GM12878 (cell line): ENCODE measurements around the gene PRG3. TPM values are rescaled to one million over a fixed set of nuclear protein-coding genes. Genes with fewer than 3 reads are reported as not detected.

ENCODE experiments used
- ATAC-seq: fragments of 200-7000 bp; cut with Tn5 transposase; 3 replicates; pipeline ENCODE4 v1.9.1; 2020; ENCODE audit warnings: mild to moderate bottlenecking, moderate library complexity
- BruUV-seq: library from RNA; stranded (reverse); fragments of 400-500 nt; replicated peaks from 2 replicates; lab custom pipeline; 2021; lab: Mats Ljungman, UMichigan
- CTCF ChIA-PET: fragments of 300-600 bp; sonication (Branson Sonifier 250); formaldehyde crosslinking; extraction: SDS; loops from one replicate; lab custom pipeline; 2021; ENCODE audit warnings: inconsistent platforms; lab: Yijun Ruan, JAX
- POLR2A ChIA-PET: fragments of 350-600 bp; formaldehyde crosslinking; extraction: SDS; loops from one replicate; lab custom pipeline; 2021; ENCODE audit warnings: inconsistent platforms; lab: Charles Lee
- RAD21 ChIA-PET: fragments of 300-600 bp; sonication (Branson Sonifier 250); formaldehyde crosslinking; loops from one replicate; lab custom pipeline; 2023; ENCODE audit warnings: antibody characterized with exemption; ENCODE audit not compliant: unreplicated experiment; lab: Charles Lee
- SMC1A ChIA-PET: fragments of 300-600 bp; sonication (Branson Sonifier 250); formaldehyde crosslinking; loops from one replicate; lab custom pipeline; 2023; ENCODE audit not compliant: unreplicated experiment, uncharacterized antibody; lab: Charles Lee
- DNase-seq: peaks from one replicate; pipeline ENCODE4 v3.0.0-alpha.2; 2011; ENCODE audit warnings: low read depth, low spot score
- FAIRE-seq: peaks from 3 replicates; lab custom pipeline; 2011; peaks lifted over from hg19 to GRCh38; lab: Jason Lieb, UNC
- H2AFZ ChIP-seq: 2 replicates; pipeline ENCODE4 v1.6.0; 2011; ENCODE audit warnings: low read depth, low read length, control low read depth; ENCODE audit not compliant: control insufficient read depth
- H3K27ac ChIP-seq: 2 replicates; pipeline ENCODE4 v1.5.1; 2011; ENCODE audit warnings: control low read depth; ENCODE audit not compliant: control insufficient read depth, insufficient read depth
- H3K27me3 ChIP-seq, 2 experiments: replicated peaks in 1 of 2; 2 replicates each; pipeline versions ENCODE4 v1.6.0 to v1.6.1; 2011; ENCODE audit warnings: low read length in 1 of 2; ENCODE audit not compliant: control insufficient read depth in 2 of 2, insufficient read depth in 2 of 2
- H3K36me3 ChIP-seq, 2 experiments: 2 replicates each; pipeline ENCODE4 v1.5.1; 2011; ENCODE audit warnings: low read length in 1 of 2; ENCODE audit not compliant: control insufficient read depth in 2 of 2, insufficient read depth in 2 of 2
- H3K4me1 ChIP-seq: 2 replicates; pipeline ENCODE4 v1.6.1; 2011; ENCODE audit warnings: mild to moderate bottlenecking, low read length, moderate library complexity, mixed read lengths; ENCODE audit not compliant: control insufficient read depth, insufficient read depth
- H3K4me2 ChIP-seq: 2 replicates; pipeline ENCODE4 v1.6.0; 2011; ENCODE audit warnings: control low read depth; ENCODE audit not compliant: control insufficient read depth, insufficient read depth
- H3K4me3 ChIP-seq: fragments of 200-600 bp; sonication (generic); 2 replicates; pipeline ENCODE4 v1.5.1; 2016
- H3K79me2 ChIP-seq: 2 replicates; pipeline ENCODE4 v1.6.0; 2011; ENCODE audit warnings: low read length; ENCODE audit not compliant: control insufficient read depth, insufficient read depth
- H3K9ac ChIP-seq: 2 replicates; pipeline ENCODE4 v1.8.0; 2011; ENCODE audit warnings: low read length, control low read depth, mixed read lengths; ENCODE audit not compliant: control insufficient read depth, insufficient read depth
- H3K9me3 ChIP-seq: replicated peaks from 3 replicates; pipeline ENCODE4 v1.5.1; 2011; ENCODE audit warnings: mild to moderate bottlenecking, low read length; ENCODE audit not compliant: control insufficient read depth, insufficient read depth
- H4K20me1 ChIP-seq: 2 replicates; pipeline ENCODE4 v1.6.0; 2011; ENCODE audit not compliant: control insufficient read depth, insufficient read depth
- CBX5 ChIP-seq: sonication (generic); IDR thresholded peaks from 2 replicates; pipeline ENCODE4 v1.6.1; 2016; ENCODE audit warnings: low read depth, moderate library complexity, mild to moderate bottlenecking, inconsistent platforms
- EP300 ChIP-seq, 2 experiments: fragments of 150-350 bp in 1 of 2; IDR thresholded peaks; 2 replicates each; pipeline ENCODE4 v1.6.1; 2011 to 2012; ENCODE audit warnings: low read depth in 2 of 2, low read length in 2 of 2, borderline replicate concordance in 1 of 2, improper control_type of control experiment in 1 of 2, inconsistent platforms in 1 of 2; ENCODE audit not compliant: control insufficient read depth in 1 of 2
- FOXM1 ChIP-seq: IDR thresholded peaks from 2 replicates; pipeline ENCODE4 v1.6.1; 2012; ENCODE audit warnings: low read depth, mild to moderate bottlenecking, inconsistent platforms, low read length, moderate library complexity
- IRF4 ChIP-seq: IDR thresholded peaks from 2 replicates; pipeline ENCODE4 v1.6.1; 2011; ENCODE audit warnings: low read depth, low read length
- MYB ChIP-seq: fragments of 150-350 bp; IDR thresholded peaks from 2 replicates; pipeline ENCODE4 v1.6.1; 2014; ENCODE audit warnings: mild to moderate bottlenecking, low read depth, low read length, borderline replicate concordance
- RAD21 ChIP-seq: IDR thresholded peaks from 2 replicates; pipeline ENCODE4 v1.6.1; 2011; ENCODE audit warnings: mild to moderate bottlenecking, low read depth, low read length, moderate library complexity; ENCODE audit not compliant: insufficient read depth
- RCOR1 ChIP-seq: conservative IDR thresholded peaks from 2 replicates; pipeline ENCODE4 v1.6.1; 2012; ENCODE audit warnings: low read depth, low read length, improper control_type of control experiment
- SMAD5 ChIP-seq: IDR thresholded peaks from 2 replicates; pipeline ENCODE4 v1.6.1; 2016; ENCODE audit warnings: antibody characterized with exemption, low read depth
- SRF ChIP-seq, 2 experiments: IDR thresholded peaks; 2 replicates each; pipeline ENCODE4 v1.6.1; 2011; ENCODE audit warnings: low read depth in 2 of 2, low read length in 2 of 2, mild to moderate bottlenecking in 1 of 2, moderate library complexity in 1 of 2
- TCF3 ChIP-seq: IDR thresholded peaks from 2 replicates; pipeline ENCODE4 v1.6.1; 2012; ENCODE audit warnings: low read depth, mild to moderate bottlenecking, low read length, borderline replicate concordance; ENCODE audit not compliant: insufficient read depth
- USF1 ChIP-seq: IDR thresholded peaks from 2 replicates; pipeline ENCODE4 v1.6.1; 2011; ENCODE audit warnings: borderline replicate concordance, low read depth, mild to moderate bottlenecking, moderate library complexity, mixed read lengths, low read length; ENCODE audit not compliant: insufficient read depth; ENCODE audit errors: extremely low read length
- USF2 ChIP-seq: IDR thresholded peaks from 2 replicates; pipeline ENCODE4 v1.6.1; 2011; ENCODE audit warnings: low read depth, low read length, improper control_type of control experiment, borderline replicate concordance
- ZNF622 ChIP-seq: fragments of 450-650 bp; IDR thresholded peaks from 2 replicates; pipeline ENCODE4 v1.6.1; 2017; ENCODE audit warnings: mild to moderate bottlenecking, inconsistent platforms
- WGBS: methylation state at CpG from one replicate; pipeline ENCODE4 v1.1.6; 2016; ENCODE audit warnings: low lambda C conversion rate; ENCODE audit not compliant: insufficient replicate concordance, insufficient coverage; ENCODE audit errors: missing lambda C conversion rate; 5-methylcytosine and 5-hydroxymethylcytosine counted together
- in situ Hi-C: fragments of 300-500 bp; cut with MboI; formaldehyde crosslinking; loops from 9 replicates; pipeline ENCODE4 v1.14.3; 2018; ENCODE audit warnings: mixed read lengths
- intact Hi-C: fragments of 100-400 bp; cut with micrococcal nuclease; formaldehyde crosslinking; loops from one replicate; pipeline ENCODE4 v1.14.2; 2022; ENCODE audit not compliant: unreplicated experiment
- polyA plus RNA-seq, 11 experiments: library from polyadenylated mRNA; depleted of rRNA in 4 of 11; unstranded in 6 of 11; stranded (reverse) in 5 of 11; fragments of >200 nt; fragmentation: Nextera tagmentation in 4 of 11; fragmentation: Illumina TruSeq in 1 of 11; extraction: Ambion mirVana in 4 of 11; extraction: Trizol in 1 of 11; gene quantifications; 1 replicate in 1 of 11; 2 replicates in 10 of 11; pipeline versions ENCODE4 v1.2.1 to v1.2.3, GENCODE V29; 2011 to 2016; ENCODE audit warnings: inconsistent platforms in 2 of 11, missing spikeins in 2 of 11, low read depth in 1 of 11
- total RNA-seq, 4 experiments: library from RNA; depleted of rRNA in 3 of 4; stranded (reverse); fragments of >200 nt in 3 of 4; fragmentation: Illumina TruSeq in 1 of 4; extraction: Trizol in 1 of 4; gene quantifications; 2 replicates each; pipeline versions ENCODE4 v1.2.1 to v1.2.3, GENCODE V29; 2013 to 2021
- TF ChIP-seq, protein P1 (sequence below): fragments of 450-650 bp; IDR thresholded peaks from 2 replicates; pipeline ENCODE4 v1.6.1; 2017; ENCODE audit warnings: mild to moderate bottlenecking, moderate library complexity

The PRG3 gene
- total and polyA plus RNA-seq, 10 of the 15 experiments (the other 5 are each of a cell fraction or from before 2014, with no cell fraction given): not detected

- no peak for TF ChIP-seq IRF4
- no peak for TF ChIP-seq RCOR1
- TF ChIP-seq CBX5: no peak
- no peak for TF ChIP-seq FOXM1
- TF ChIP-seq ZNF622: no peak
- no peak for TF ChIP-seq RAD21
- TF ChIP-seq, protein P1, sequence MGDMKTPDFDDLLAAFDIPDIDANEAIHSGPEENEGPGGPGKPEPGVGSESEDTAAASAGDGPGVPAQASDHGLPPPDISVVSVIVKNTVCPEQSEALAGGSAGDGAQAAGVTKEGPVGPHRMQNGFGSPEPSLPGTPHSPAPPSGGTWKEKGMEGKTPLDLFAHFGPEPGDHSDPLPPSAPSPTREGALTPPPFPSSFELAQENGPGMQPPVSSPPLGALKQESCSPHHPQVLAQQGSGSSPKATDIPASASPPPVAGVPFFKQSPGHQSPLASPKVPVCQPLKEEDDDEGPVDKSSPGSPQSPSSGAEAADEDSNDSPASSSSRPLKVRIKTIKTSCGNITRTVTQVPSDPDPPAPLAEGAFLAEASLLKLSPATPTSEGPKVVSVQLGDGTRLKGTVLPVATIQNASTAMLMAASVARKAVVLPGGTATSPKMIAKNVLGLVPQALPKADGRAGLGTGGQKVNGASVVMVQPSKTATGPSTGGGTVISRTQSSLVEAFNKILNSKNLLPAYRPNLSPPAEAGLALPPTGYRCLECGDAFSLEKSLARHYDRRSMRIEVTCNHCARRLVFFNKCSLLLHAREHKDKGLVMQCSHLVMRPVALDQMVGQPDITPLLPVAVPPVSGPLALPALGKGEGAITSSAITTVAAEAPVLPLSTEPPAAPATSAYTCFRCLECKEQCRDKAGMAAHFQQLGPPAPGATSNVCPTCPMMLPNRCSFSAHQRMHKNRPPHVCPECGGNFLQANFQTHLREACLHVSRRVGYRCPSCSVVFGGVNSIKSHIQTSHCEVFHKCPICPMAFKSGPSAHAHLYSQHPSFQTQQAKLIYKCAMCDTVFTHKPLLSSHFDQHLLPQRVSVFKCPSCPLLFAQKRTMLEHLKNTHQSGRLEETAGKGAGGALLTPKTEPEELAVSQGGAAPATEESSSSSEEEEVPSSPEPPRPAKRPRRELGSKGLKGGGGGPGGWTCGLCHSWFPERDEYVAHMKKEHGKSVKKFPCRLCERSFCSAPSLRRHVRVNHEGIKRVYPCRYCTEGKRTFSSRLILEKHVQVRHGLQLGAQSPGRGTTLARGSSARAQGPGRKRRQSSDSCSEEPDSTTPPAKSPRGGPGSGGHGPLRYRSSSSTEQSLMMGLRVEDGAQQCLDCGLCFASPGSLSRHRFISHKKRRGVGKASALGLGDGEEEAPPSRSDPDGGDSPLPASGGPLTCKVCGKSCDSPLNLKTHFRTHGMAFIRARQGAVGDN: no peak
Measured at GRCh38 chr11:57395905-57396623, 15.1 kb upstream of the PRG3 start (continued).

DNA sequence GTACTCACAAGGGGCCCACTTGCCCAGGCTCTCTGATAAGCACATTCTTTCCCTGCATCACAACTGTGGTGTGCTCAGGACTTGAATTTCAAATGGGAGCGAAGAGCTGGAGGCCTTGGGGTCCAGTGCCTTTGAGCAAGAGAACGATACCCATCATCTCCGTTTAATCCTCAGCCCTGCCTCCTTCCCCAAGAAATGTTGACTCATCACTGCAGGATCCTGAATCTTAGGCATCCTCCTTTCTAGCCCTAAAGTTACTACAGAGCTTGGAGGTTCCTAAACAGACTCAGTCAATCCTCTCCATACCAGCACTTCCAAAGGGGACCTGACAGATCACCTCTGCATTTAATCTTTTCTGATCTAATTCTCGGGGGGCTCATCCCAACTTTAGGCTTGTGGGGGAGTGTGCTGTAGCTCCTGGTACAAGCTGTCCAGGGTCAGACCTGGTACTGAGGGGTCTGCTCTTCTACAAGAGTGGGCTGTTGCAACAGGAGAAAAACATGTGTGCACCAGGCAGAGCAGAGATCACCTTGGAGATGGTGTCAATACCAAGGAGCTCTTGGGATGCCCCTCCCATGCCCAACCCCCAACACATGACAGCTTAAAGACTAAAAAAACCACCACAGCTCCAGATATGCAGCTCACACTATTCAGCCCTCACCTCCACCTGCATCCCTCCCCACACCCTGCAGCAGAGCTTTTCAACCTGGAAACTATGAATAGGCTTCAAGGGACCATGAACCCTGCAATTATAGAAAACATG is 13.4 kb upstream of the PRG3 start:
- H3K79me2 ChIP-seq: no peaks in the 10 kb centered on the region
- ChIA-PET POLR2A (no interaction called here), SMC1A (interaction anchor here (1.6 to 1.7 kb wide), 2 partner anchors 22 to 25 kb away, joined by 4 to 5 read pairs; no protein-coding TSS in a partner anchor), RAD21 (no interaction called here), CTCF (no interaction called here)
- ATAC-seq: no peak
- H3K4me2 ChIP-seq: no peak overlapping the region
- no peak overlapping the region for H3K9ac ChIP-seq
- in situ Hi-C loops: no loop called here
- H3K4me3 ChIP-seq: no peak overlapping the region
- BruUV-seq: no TSS peak
- no peaks in the 10 kb centered on the region for H3K36me3 ChIP-seq
- no peaks in the 10 kb centered on the region for H4K20me1 ChIP-seq
- no peak overlapping the region for H2AFZ ChIP-seq
- no peak overlapping the region for H3K27ac ChIP-seq
- H3K9me3 ChIP-seq: no peaks in the 10 kb centered on the region
- no peak for FAIRE-seq
- no peaks in the 10 kb centered on the region for H3K27me3 ChIP-seq
- intact Hi-C loops: no loop called here
- DNase-seq: no peak
- no peaks in the 10 kb centered on the region for H3K4me1 ChIP-seq
- 62% methylated on average over 4 of the region's 4 CpGs for WGBS
- TF ChIP-seq MYB: no peak
- TF ChIP-seq SRF (IDR thresholded peaks at IDR 0.05; ENCODE audit: low read depth in 2 of 2, low read length in 2 of 2): no peak
- no peak for TF ChIP-seq TCF3
- no peak for TF ChIP-seq EP300 (IDR thresholded peaks at IDR 0.05; ENCODE audit: borderline replicate concordance in 1 of 2, control insufficient read depth in 1 of 2, low read depth in 2 of 2, low read length in 2 of 2)
- TF ChIP-seq USF2: no peak
- no peak for TF ChIP-seq SMAD5
- no peak for TF ChIP-seq USF1
